Caco-2 (cell line): ENCODE measurements around the gene EHBP1. TPM values are rescaled to one million over a fixed set of nuclear protein-coding genes. Genes with fewer than 3 reads are reported as not detected.

ENCODE experiments used
- BruUV-seq: library from RNA; stranded (reverse); fragments of 400-500 nt; replicated peaks from 2 replicates; lab custom pipeline; 2021; lab: Mats Ljungman, UMichigan
- CTCF ChIA-PET: fragments of 300-600 bp; sonication (Branson Sonifier 250); formaldehyde crosslinking; loops from one replicate; lab custom pipeline; 2022; ENCODE audit warnings: antibody characterized with exemption; lab: Charles Lee
- POLR2A ChIA-PET: fragments of 300-600 bp; sonication (Branson Sonifier 250); formaldehyde crosslinking; loops from one replicate; lab custom pipeline; 2022; ENCODE audit warnings: antibody characterized with exemption; lab: Charles Lee
- DNase-seq, 2 experiments: peaks; one replicate each; pipeline versions ENCODE4 v3.0.0 to v3.0.0-alpha.2; 2020 to 2022
- H3K27me3 ChIP-seq: replicated peaks from 2 replicates; pipeline ENCODE4 v1.6.0; 2011; ENCODE audit warnings: low read length; ENCODE audit not compliant: control insufficient read depth, insufficient read depth
- H3K36me3 ChIP-seq: 2 replicates; pipeline ENCODE4 v1.5.1; 2011; ENCODE audit warnings: low read length; ENCODE audit not compliant: control insufficient read depth, insufficient read depth
- H3K4me1 ChIP-seq: fragments of 250-450 bp; sonication (Bioruptor Pico); 2 replicates; pipeline ENCODE4 v1.5.1; 2020; ENCODE audit warnings: mild to moderate bottlenecking
- H3K4me3 ChIP-seq: 2 replicates; pipeline ENCODE4 v1.5.1; 2011; ENCODE audit warnings: low read depth, mild to moderate bottlenecking, control low read depth, low read length
- H3K9me3 ChIP-seq: fragments of 250-450 bp; sonication (Bioruptor Pico); 2 replicates; pipeline ENCODE4 v1.5.1; 2020; ENCODE audit warnings: mild to moderate bottlenecking, moderate library complexity
- H3K27ac Mint-ChIP-seq: one replicate; pipeline ENCODE4 v1.8.0; 2022; ENCODE audit warnings: mixed read lengths; ENCODE audit not compliant: unreplicated experiment
- H3K27me3 Mint-ChIP-seq: one replicate; pipeline ENCODE4 v1.8.0; 2022; ENCODE audit warnings: mixed read lengths; ENCODE audit not compliant: insufficient read depth, unreplicated experiment
- H3K36me3 Mint-ChIP-seq: one replicate; pipeline ENCODE4 v1.8.0; 2022; ENCODE audit warnings: mild to moderate bottlenecking, mixed read lengths; ENCODE audit not compliant: insufficient read depth, unreplicated experiment
- H3K4me1 Mint-ChIP-seq: one replicate; pipeline ENCODE4 v1.8.0; 2022; ENCODE audit warnings: low read depth, mixed read lengths; ENCODE audit not compliant: unreplicated experiment
- H3K4me3 Mint-ChIP-seq: one replicate; pipeline ENCODE4 v1.8.0; 2022; ENCODE audit warnings: mild to moderate bottlenecking, moderate library complexity, mixed read lengths; ENCODE audit not compliant: unreplicated experiment
- H3K9me3 Mint-ChIP-seq: one replicate; pipeline ENCODE4 v1.8.0; 2022; ENCODE audit warnings: mixed read lengths; ENCODE audit not compliant: unreplicated experiment
- intact Hi-C: fragments of 100-400 bp; cut with micrococcal nuclease; formaldehyde crosslinking; loops from one replicate; pipeline ENCODE4 v1.10.0; 2022; ENCODE audit not compliant: unreplicated experiment
- total RNA-seq: library from RNA; stranded (reverse); gene quantifications from 2 replicates; pipeline ENCODE4 v1.2.3, GENCODE V29; 2022
- TF ChIP-seq, protein P1 (sequence below), 2 experiments: fragments of 200-600 bp in 1 of 2; IDR thresholded peaks; 1 replicate in 1 of 2; 2 replicates in 1 of 2; pipeline versions ENCODE4 v1.5.1 to v1.8.0; 2011 to 2022; ENCODE audit warnings: antibody characterized with exemption in 1 of 2, control low read depth in 1 of 2, inconsistent platforms in 1 of 2, low read depth in 1 of 2, low read length in 1 of 2, mild to moderate bottlenecking in 1 of 2, moderate library complexity in 1 of 2; ENCODE audit not compliant: insufficient read depth in 1 of 2, severe bottlenecking in 1 of 2, unreplicated experiment in 1 of 2

EHBP1 gene
- total RNA-seq, 1 experiment from 2014 or later, result 120 TPM

GRCh38 chr2:63003351-63003750 lies 297.8 kb downstream of the EHBP1 start:
- Histone ChIP-seq H3K4me3 (no peak overlapping the region), H3K27me3 (no peaks in the 10 kb centered on the region), H3K4me1 (no peaks in the 10 kb centered on the region), H3K9me3 (no peaks in the 10 kb centered on the region), H3K36me3 (no peaks in the 10 kb centered on the region; the same call in 1 of the 2 replicates)
- TF ChIP-seq, protein P1, sequence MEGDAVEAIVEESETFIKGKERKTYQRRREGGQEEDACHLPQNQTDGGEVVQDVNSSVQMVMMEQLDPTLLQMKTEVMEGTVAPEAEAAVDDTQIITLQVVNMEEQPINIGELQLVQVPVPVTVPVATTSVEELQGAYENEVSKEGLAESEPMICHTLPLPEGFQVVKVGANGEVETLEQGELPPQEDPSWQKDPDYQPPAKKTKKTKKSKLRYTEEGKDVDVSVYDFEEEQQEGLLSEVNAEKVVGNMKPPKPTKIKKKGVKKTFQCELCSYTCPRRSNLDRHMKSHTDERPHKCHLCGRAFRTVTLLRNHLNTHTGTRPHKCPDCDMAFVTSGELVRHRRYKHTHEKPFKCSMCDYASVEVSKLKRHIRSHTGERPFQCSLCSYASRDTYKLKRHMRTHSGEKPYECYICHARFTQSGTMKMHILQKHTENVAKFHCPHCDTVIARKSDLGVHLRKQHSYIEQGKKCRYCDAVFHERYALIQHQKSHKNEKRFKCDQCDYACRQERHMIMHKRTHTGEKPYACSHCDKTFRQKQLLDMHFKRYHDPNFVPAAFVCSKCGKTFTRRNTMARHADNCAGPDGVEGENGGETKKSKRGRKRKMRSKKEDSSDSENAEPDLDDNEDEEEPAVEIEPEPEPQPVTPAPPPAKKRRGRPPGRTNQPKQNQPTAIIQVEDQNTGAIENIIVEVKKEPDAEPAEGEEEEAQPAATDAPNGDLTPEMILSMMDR (IDR thresholded peaks at IDR 0.05; ENCODE audit: insufficient read depth in 1 of 2, low read depth in 1 of 2, low read length in 1 of 2, severe bottlenecking in 1 of 2, unreplicated experiment in 1 of 2), result no peak
- BruUV-seq, result no TSS peak
- DNase-seq, result no peak
- CTCF ChIA-PET, result no interaction called here
- no peaks in the 10 kb centered on the region for H3K9me3 Mint-ChIP-seq
- POLR2A ChIA-PET, result no interaction called here
- no peak overlapping the region for H3K4me3 Mint-ChIP-seq
- no peaks in the 10 kb centered on the region for H3K4me1 Mint-ChIP-seq
- peaks cover 13% of the 10 kb centered on the region for H3K36me3 Mint-ChIP-seq
- H3K27me3 Mint-ChIP-seq, result no peaks in the 10 kb centered on the region
- intact Hi-C loops, result loop anchor here (10.0 kb wide), 1 partner anchor 219 kb away; no protein-coding TSS in a partner anchor
- H3K27ac Mint-ChIP-seq, result no peak overlapping the region

- ChIA-PET POLR2A (no interaction called here), CTCF (no interaction called here)
- Mint-ChIP-seq H3K27ac (no peak overlapping the region), H3K9me3 (no peaks in the 10 kb centered on the region), H3K27me3 (no peaks in the 10 kb centered on the region), H3K4me3 (no peak overlapping the region), H3K36me3 (peaks cover 12% of the 10 kb centered on the region), H3K4me1 (no peaks in the 10 kb centered on the region)
- Histone ChIP-seq H3K4me3 (no peak overlapping the region), H3K9me3 (no peaks in the 10 kb centered on the region), H3K36me3 (no peaks in the 10 kb centered on the region; the same call in 1 of the 2 replicates), H3K27me3 (no peaks in the 10 kb centered on the region), H3K4me1 (no peaks in the 10 kb centered on the region)
- BruUV-seq, result no TSS peak
- intact Hi-C loops, result loop anchor here (10.0 kb wide), 1 partner anchor 223 kb away; no protein-coding TSS in a partner anchor
- TF ChIP-seq, protein P1 (IDR thresholded peaks at IDR 0.05; ENCODE audit: insufficient read depth in 1 of 2, low read depth in 1 of 2, low read length in 1 of 2, severe bottlenecking in 1 of 2, unreplicated experiment in 1 of 2), result no peak
- no peak for DNase-seq
These were observed 302.4 kb downstream of the EHBP1 start for GRCh38 chr2:63007813-63008458.

GRCh38 chr2:63008838-63009237 lies 303.3 kb downstream of the EHBP1 start:
- CTCF ChIA-PET, result no interaction called here
- intact Hi-C loops, result loop anchor here (10.0 kb wide), 1 partner anchor 224 kb away; no protein-coding TSS in a partner anchor
- Histone ChIP-seq H3K27me3 (no peaks in the 10 kb centered on the region), H3K4me3 (no peak overlapping the region), H3K4me1 (no peaks in the 10 kb centered on the region), H3K9me3 (no peaks in the 10 kb centered on the region), H3K36me3 (no peaks in the 10 kb centered on the region; the same call in none of the 2 replicates)
- Mint-ChIP-seq H3K27ac (no peak overlapping the region), H3K36me3 (peaks cover 20% of the 10 kb centered on the region), H3K9me3 (no peaks in the 10 kb centered on the region), H3K4me1 (no peaks in the 10 kb centered on the region), H3K27me3 (no peaks in the 10 kb centered on the region), H3K4me3 (no peak overlapping the region)
- no peak for DNase-seq
- BruUV-seq, result no TSS peak
- POLR2A ChIA-PET, result no interaction called here
- TF ChIP-seq, protein P1 (IDR thresholded peaks at IDR 0.05; ENCODE audit: insufficient read depth in 1 of 2, low read depth in 1 of 2, low read length in 1 of 2, severe bottlenecking in 1 of 2, unreplicated experiment in 1 of 2), result no peak
